ENCODE results near the gene MYL6B.
A peak's percentile ranks its signal among the peaks of the same experiment; 100 is the strongest.

The MYL6B gene

GRCh38 chr12:56127485-56127887, 24.9 kb upstream of the MYL6B start:
- Mint-ChIP-seq H3K27ac (peak overlapping the region; percentile 87 to 90 (median 90)), H3K9me3 (no peaks in the 10 kb centered on the region), H3K4me3 (peak overlapping the region; percentile 92 to 97 (median 95)), H3K4me1 (peaks cover 54% of the 10 kb centered on the region), H3K36me3 (ENCODE audit: low read depth) (peaks cover 23% of the 10 kb centered on the region), H3K27me3 (ENCODE audit: low read depth) (no peaks in the 10 kb centered on the region)
- TF ChIP-seq, protein P1, sequence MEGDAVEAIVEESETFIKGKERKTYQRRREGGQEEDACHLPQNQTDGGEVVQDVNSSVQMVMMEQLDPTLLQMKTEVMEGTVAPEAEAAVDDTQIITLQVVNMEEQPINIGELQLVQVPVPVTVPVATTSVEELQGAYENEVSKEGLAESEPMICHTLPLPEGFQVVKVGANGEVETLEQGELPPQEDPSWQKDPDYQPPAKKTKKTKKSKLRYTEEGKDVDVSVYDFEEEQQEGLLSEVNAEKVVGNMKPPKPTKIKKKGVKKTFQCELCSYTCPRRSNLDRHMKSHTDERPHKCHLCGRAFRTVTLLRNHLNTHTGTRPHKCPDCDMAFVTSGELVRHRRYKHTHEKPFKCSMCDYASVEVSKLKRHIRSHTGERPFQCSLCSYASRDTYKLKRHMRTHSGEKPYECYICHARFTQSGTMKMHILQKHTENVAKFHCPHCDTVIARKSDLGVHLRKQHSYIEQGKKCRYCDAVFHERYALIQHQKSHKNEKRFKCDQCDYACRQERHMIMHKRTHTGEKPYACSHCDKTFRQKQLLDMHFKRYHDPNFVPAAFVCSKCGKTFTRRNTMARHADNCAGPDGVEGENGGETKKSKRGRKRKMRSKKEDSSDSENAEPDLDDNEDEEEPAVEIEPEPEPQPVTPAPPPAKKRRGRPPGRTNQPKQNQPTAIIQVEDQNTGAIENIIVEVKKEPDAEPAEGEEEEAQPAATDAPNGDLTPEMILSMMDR (IDR thresholded peaks at IDR 0.05; ENCODE audit: unreplicated experiment in 3 of 3): no peak

DNA sequence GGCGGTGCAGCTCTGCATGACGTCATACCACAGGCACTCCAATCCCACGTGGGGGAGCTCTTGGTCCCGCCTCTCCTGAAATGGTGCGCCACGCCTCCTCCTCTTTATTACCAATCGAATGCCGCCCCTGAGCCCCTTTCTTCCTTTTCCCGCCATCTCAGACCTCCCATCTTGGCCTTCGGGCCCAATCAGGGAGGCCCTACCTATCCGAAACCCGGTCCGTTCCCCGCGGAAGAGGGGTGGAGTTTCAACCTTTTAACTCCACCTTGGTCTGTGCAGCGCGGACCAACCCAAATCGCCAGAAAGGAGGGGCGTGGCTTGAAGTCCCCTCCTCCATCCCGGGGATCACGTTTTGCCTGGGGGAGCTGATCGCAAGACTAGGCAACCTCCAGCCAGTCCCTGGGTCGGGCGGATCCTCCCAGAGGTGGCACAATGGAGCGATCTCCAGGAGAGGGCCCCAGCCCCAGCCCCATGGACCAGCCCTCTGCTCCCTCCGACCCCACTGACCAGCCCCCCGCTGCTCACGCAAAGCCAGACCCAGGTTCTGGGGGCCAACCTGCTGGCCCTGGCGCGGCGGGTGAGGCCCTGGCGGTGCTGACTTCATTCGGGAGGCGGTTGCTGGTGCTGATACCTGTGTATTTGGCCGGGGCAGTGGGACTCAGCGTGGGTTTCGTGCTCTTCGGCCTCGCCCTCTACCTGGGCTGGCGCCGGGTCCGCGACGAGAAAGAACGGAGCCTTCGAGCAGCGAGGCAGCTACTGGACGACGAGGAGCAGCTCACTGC, 24.3 kb upstream of the MYL6B start, which contains the start of gene ESYT1:
TSS of gene ESYT1 (plus strand) at position 380 of the 782 bp plus-strand sequence. CDS start at position 433, 53 bp downstream.
- H3K9me3 Mint-ChIP-seq: no peaks in the 10 kb centered on the region
- peaks cover 50% of the 10 kb centered on the region for H3K4me1 Mint-ChIP-seq
- TF ChIP-seq, protein P1 (IDR thresholded peaks at IDR 0.05; ENCODE audit: unreplicated experiment in 3 of 3): no peak
- H3K27ac Mint-ChIP-seq: peak within 1 kb of the TSS; percentile 87 to 90 (median 90)
- H3K36me3 Mint-ChIP-seq (ENCODE audit: low read depth): peaks cover 26% of the 10 kb centered on the region
- H3K4me3 Mint-ChIP-seq: peak within 1 kb of the TSS; percentile 92 to 97 (median 95)
- no peaks in the 10 kb centered on the region for H3K27me3 Mint-ChIP-seq (ENCODE audit: low read depth)

DNA sequence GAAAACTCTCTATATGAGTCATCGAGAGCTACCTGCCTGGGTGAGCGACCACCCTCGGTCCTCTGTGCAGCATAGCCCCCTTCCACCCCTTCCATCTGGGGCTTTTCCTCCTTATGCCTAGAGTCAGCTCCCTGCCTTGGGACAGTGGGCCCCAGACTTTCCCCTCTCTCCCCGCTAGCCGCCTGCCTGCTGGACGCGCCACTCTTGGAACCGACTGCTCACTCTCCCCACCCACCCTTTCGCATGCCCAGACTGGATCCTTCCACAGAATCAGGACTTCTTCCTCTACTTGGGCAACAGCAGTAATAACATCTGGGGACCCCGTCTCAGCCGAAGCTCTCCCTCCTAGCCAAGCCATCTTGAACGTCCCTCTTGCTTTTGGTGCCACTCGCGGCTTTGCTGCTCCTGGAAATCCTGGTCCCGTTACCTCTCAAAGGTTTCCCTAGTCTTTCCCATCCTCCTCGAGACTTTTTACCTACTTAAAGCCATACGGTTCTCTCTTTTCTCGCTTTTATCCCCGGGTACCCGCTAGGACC, 23.6 kb upstream of the MYL6B start:
- TF ChIP-seq, protein P1 (IDR thresholded peaks at IDR 0.05; ENCODE audit: unreplicated experiment in 3 of 3): no peak
- Mint-ChIP-seq H3K36me3 (ENCODE audit: low read depth) (peaks cover 32% of the 10 kb centered on the region), H3K9me3 (no peaks in the 10 kb centered on the region)

DNA sequence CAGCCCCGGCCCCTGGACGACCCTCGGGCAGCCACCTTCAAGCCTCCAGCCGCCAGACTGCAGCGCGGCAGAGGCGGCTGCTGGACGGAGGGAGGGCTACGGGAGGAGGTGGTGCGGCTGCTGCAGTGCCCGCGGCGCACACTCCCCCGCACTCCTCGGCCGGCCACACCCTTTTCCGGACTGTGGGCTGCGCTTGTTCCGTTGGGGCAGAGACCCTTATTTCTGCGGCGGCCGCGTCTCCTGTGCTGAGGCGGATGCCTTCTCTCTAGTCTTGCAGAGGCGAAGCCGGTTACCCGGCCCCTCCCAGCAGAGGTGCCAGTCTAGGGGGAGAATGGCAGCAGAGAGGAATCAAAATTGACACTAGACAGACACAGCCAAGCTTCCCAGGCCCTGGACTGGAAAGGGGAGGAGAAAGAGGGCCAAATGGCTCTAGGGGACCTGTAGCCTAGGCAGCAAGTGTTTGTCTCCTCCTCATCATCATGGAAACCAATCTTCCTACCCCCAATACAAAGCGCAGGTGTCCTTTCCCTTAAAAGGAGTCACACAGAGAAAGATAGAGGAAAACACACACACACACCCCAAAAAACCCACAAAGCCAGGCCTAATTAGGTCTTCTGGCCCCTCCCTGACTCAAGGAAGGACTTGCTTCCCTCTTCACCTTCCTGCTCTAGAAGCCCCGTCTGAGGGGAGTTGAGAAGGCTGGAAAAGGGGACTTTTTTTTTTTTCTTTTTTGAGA, 23.0 kb upstream of the MYL6B start:
- TF ChIP-seq, protein P1 (IDR thresholded peaks at IDR 0.05; ENCODE audit: unreplicated experiment in 3 of 3): no peak
- Mint-ChIP-seq H3K27me3 (ENCODE audit: low read depth) (no peaks in the 10 kb centered on the region), H3K27ac (peak overlapping the region; percentile 81 to 90 (median 87)), H3K36me3 (ENCODE audit: low read depth) (peaks cover 39% of the 10 kb centered on the region), H3K9me3 (no peaks in the 10 kb centered on the region), H3K4me3 (peak overlapping the region; percentile 92 to 97 (median 95)), H3K4me1 (peaks cover 44% of the 10 kb centered on the region)

More for the DNA sequence above, 23.6 kb upstream of the MYL6B start:
- Mint-ChIP-seq H3K27ac (peak overlapping the region; percentile 81 to 90 (median 87)), H3K4me1 (peaks cover 48% of the 10 kb centered on the region), H3K27me3 (ENCODE audit: low read depth) (no peaks in the 10 kb centered on the region), H3K4me3 (peak overlapping the region; percentile 92 to 97 (median 95))

DNA sequence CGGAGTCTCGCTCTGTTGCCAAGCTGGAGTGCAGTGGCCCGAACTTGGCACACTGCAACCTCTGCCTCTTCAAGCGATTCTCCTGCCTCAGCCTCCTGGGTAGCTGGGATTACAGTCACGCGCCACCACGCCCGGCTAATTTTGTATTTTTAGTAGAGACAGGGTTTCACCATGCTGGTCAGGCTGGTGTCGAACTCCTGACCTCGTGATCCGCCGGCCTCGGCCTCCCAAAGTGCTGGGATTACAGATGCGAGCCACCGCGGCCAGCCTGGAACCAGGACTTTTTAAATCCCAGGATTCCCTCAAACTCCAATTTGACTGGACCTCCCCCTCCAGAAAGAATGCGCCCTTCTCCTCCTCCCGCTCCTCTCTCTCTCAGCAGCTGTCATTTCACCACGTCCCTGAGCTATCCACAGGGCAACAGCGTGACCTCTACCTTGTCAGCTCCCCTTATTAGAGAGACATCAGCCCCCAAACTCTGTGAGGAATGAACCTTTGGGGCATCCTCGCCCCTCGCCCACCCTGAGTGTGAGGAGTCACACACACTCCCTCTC, 22.4 kb upstream of the MYL6B start:
- Mint-ChIP-seq H3K4me3 (peak overlapping the region; percentile 92 to 97 (median 95)), H3K27ac (peak overlapping the region; percentile 54 to 90 (median 70)), H3K4me1 (peaks cover 41% of the 10 kb centered on the region), H3K27me3 (ENCODE audit: low read depth) (no peaks in the 10 kb centered on the region), H3K9me3 (no peaks in the 10 kb centered on the region), H3K36me3 (ENCODE audit: low read depth) (peaks cover 41% of the 10 kb centered on the region)
- TF ChIP-seq, protein P1 (IDR thresholded peaks at IDR 0.05; ENCODE audit: unreplicated experiment in 3 of 3): no peak
